HepG2 (cell line): ENCODE data around the gene NOL4L. TPM values are rescaled to one million over a fixed set of nuclear protein-coding genes. Genes with fewer than 3 reads are reported as not detected.

Experiments
- DMAP1 ChIP-seq: IDR thresholded peaks from 2 replicates; pipeline ENCODE4 v1.6.1; 2016
- HDAC2 ChIP-seq: sonication (generic); formaldehyde crosslinking; IDR thresholded peaks from 2 replicates; pipeline ENCODE4 v1.4.0; 2020; ENCODE audit warnings: missing genetic modification reagents
- HOXD1 ChIP-seq: sonication (generic); formaldehyde crosslinking; IDR thresholded peaks from 2 replicates; pipeline ENCODE4 v1.5.0; 2020; ENCODE audit warnings: missing genetic modification reagents
- MIER3 ChIP-seq: IDR thresholded peaks from 2 replicates; pipeline ENCODE4 v1.6.1; 2016; ENCODE audit warnings: missing compliant biosample characterization, borderline replicate concordance
- RFX1 ChIP-seq: fragments of 450-650 bp; IDR thresholded peaks from 2 replicates; pipeline ENCODE4 v1.6.1; 2017
- SMAD3 ChIP-seq: sonication (generic); formaldehyde crosslinking; IDR thresholded peaks from 2 replicates; pipeline ENCODE4 v1.4.0; 2020; ENCODE audit warnings: missing genetic modification reagents
- SNAPC2 ChIP-seq: sonication (generic); formaldehyde crosslinking; IDR thresholded peaks from 2 replicates; pipeline ENCODE4 v1.8.1; 2022; ENCODE audit warnings: mild to moderate bottlenecking, missing genetic modification reagents
- TEAD3 ChIP-seq: optimal IDR thresholded peaks from 2 replicates; pipeline ENCODE3; 2016; ENCODE audit warnings: borderline replicate concordance
- ZBTB40 ChIP-seq, 2 experiments: fragments of 450-650 bp in 1 of 2; sonication (generic) in 1 of 2; formaldehyde crosslinking in 1 of 2; IDR thresholded peaks; 2 replicates each; pipeline versions ENCODE4 v1.6.1 to v1.8.0; 2016 to 2022; ENCODE audit warnings: antibody characterized with exemption in 1 of 2, mild to moderate bottlenecking in 1 of 2, missing genetic modification reagents in 1 of 2
- ZNF350 ChIP-seq: sonication (generic); formaldehyde crosslinking; IDR thresholded peaks from 2 replicates; pipeline ENCODE4 v1.4.0; 2020; ENCODE audit warnings: mild to moderate bottlenecking, low read depth, missing genetic modification reagents, borderline replicate concordance
- ZNF552 ChIP-seq: sonication (generic); formaldehyde crosslinking; IDR thresholded peaks from 2 replicates; pipeline ENCODE4 v1.9.0; 2022; ENCODE audit warnings: missing genetic modification reagents, mild to moderate bottlenecking, borderline replicate concordance
- ZNF737 ChIP-seq: sonication (generic); formaldehyde crosslinking; IDR thresholded peaks from 2 replicates; pipeline ENCODE4 v1.5.0; 2020; ENCODE audit warnings: missing genetic modification reagents, mild to moderate bottlenecking, borderline replicate concordance
- polyA plus RNA-seq, 8 experiments: library from polyadenylated mRNA; depleted of rRNA in 3 of 8; stranded (reverse) in 7 of 8; unstranded in 1 of 8; fragments of >200 nt; fragmentation: Illumina TruSeq in 4 of 8; extraction: Trizol in 4 of 8; gene quantifications; 2 replicates each; pipeline versions ENCODE4 v1.2.1 to v1.2.3, GENCODE V29; 2011 to 2016; ENCODE audit warnings: low read depth in 4 of 8, missing spikeins in 1 of 8, mixed read lengths in 1 of 8; ENCODE audit not compliant: insufficient read depth in 1 of 8
- total RNA-seq, 5 experiments: library from RNA; depleted of rRNA; stranded (reverse); fragments of >200 nt; fragmentation: Illumina TruSeq; extraction: Trizol; gene quantifications; 2 replicates each; pipeline ENCODE4 v1.2.3, GENCODE V29; 2016; ENCODE audit warnings: low read depth in 1 of 5
- TF ChIP-seq, protein P1 (sequence below): IDR thresholded peaks from 2 replicates; pipeline ENCODE4 v1.6.1; 2016; ENCODE audit warnings: missing compliant biosample characterization, missing genetic modification reagents, borderline replicate concordance
- TF ChIP-seq, protein P2 (sequence below): sonication (generic); formaldehyde crosslinking; IDR thresholded peaks from 2 replicates; pipeline ENCODE4 v1.5.1; 2020; ENCODE audit warnings: mild to moderate bottlenecking, missing genetic modification reagents, moderate library complexity

NOL4L gene
- total and polyA plus RNA-seq, 2 of the 13 experiments (the other 11 are each of a cell fraction or from before 2014, with no cell fraction given), result 16.6 to 35.4 TPM

GRCh38 chr20:32535953-32536823 lies 48.9 kb downstream of the NOL4L start (continued):
- TF ChIP-seq, protein P1, sequence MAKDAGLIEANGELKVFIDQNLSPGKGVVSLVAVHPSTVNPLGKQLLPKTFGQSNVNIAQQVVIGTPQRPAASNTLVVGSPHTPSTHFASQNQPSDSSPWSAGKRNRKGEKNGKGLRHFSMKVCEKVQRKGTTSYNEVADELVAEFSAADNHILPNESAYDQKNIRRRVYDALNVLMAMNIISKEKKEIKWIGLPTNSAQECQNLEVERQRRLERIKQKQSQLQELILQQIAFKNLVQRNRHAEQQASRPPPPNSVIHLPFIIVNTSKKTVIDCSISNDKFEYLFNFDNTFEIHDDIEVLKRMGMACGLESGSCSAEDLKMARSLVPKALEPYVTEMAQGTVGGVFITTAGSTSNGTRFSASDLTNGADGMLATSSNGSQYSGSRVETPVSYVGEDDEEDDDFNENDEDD, result peak; percentile 67; the same call in 1 of the 2 replicates
- peak; percentile 77; the same call in 1 of the 2 replicates for TF ChIP-seq ZNF350 (CRISPR knock-in tag)
- TF ChIP-seq MIER3, result 0 out of 2 replicates have a peak, but pooled peaks have one; percentile 17
- TF ChIP-seq HOXD1 (CRISPR knock-in tag), result peak; percentile 30; the same call in 1 of the 2 replicates
- TF ChIP-seq ZBTB40 (IDR thresholded peaks at IDR 0.05), result no peak
- TF ChIP-seq ZBTB40 (CRISPR knock-in tag; IDR thresholded peaks at IDR 0.05), result peak; percentile 65
- TF ChIP-seq SNAPC2 (CRISPR knock-in tag), result no peak
- TF ChIP-seq, protein P2, sequence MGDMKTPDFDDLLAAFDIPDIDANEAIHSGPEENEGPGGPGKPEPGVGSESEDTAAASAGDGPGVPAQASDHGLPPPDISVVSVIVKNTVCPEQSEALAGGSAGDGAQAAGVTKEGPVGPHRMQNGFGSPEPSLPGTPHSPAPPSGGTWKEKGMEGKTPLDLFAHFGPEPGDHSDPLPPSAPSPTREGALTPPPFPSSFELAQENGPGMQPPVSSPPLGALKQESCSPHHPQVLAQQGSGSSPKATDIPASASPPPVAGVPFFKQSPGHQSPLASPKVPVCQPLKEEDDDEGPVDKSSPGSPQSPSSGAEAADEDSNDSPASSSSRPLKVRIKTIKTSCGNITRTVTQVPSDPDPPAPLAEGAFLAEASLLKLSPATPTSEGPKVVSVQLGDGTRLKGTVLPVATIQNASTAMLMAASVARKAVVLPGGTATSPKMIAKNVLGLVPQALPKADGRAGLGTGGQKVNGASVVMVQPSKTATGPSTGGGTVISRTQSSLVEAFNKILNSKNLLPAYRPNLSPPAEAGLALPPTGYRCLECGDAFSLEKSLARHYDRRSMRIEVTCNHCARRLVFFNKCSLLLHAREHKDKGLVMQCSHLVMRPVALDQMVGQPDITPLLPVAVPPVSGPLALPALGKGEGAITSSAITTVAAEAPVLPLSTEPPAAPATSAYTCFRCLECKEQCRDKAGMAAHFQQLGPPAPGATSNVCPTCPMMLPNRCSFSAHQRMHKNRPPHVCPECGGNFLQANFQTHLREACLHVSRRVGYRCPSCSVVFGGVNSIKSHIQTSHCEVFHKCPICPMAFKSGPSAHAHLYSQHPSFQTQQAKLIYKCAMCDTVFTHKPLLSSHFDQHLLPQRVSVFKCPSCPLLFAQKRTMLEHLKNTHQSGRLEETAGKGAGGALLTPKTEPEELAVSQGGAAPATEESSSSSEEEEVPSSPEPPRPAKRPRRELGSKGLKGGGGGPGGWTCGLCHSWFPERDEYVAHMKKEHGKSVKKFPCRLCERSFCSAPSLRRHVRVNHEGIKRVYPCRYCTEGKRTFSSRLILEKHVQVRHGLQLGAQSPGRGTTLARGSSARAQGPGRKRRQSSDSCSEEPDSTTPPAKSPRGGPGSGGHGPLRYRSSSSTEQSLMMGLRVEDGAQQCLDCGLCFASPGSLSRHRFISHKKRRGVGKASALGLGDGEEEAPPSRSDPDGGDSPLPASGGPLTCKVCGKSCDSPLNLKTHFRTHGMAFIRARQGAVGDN (CRISPR knock-in tag), result peak; percentile 84
- 0 out of 2 replicates have a peak, but pooled peaks have one; percentile 7 for TF ChIP-seq HDAC2 (CRISPR knock-in tag)
- peak; percentile 80 for TF ChIP-seq RFX1
- peak; percentile 49; the same call in 1 of the 2 replicates for TF ChIP-seq SMAD3 (CRISPR knock-in tag)
- peak; percentile 7 for TF ChIP-seq TEAD3 (CRISPR knock-in tag)
- 0 out of 2 replicates have a peak, but pooled peaks have one; percentile 18 for TF ChIP-seq DMAP1 (CRISPR knock-in tag)
- no peak for TF ChIP-seq ZNF737 (CRISPR knock-in tag)
- no peak; the same call in 1 of the 2 replicates for TF ChIP-seq ZNF552 (CRISPR knock-in tag)
